LNCaP clone FGC (cell line): ENCODE measurements around the gene COLEC12.

Source experiments
- DNase-seq: peaks from one replicate; pipeline ENCODE4 v3.0.0-alpha.2; 2011; ENCODE audit warnings: low read depth
- H3K4me3 ChIP-seq: 2 replicates; pipeline ENCODE4 v1.5.1; 2011; ENCODE audit warnings: mild to moderate bottlenecking, low read depth, low read length, control low read depth
- TF ChIP-seq, protein P1 (sequence below): IDR thresholded peaks from 2 replicates; pipeline ENCODE4 v1.5.1; 2012; ENCODE audit warnings: mild to moderate bottlenecking; ENCODE audit not compliant: control insufficient read depth, insufficient read depth; ENCODE audit errors: extremely low read depth

Gene COLEC12

DNA sequence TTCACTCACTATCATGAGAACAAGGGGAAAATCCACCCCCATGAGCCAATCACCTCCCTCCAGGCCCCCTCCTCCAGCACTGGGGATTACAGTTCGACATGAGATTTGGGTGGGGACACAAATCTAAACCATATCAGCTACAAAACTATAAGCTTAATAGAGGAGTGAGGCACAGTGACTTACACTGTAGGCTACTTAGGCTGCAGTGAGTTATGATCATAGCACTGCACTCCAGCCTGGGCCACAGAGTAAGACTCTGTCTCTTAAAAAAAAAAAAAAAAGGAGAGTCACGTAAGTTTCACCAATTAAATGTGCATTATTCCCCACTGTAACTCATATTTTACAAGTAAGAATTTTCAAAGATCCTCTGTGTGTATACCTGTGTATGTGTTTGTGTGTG lies 26.2 kb upstream of the COLEC12 start:
- H3K4me3 ChIP-seq = no peak overlapping the region
- TF ChIP-seq, protein P1, sequence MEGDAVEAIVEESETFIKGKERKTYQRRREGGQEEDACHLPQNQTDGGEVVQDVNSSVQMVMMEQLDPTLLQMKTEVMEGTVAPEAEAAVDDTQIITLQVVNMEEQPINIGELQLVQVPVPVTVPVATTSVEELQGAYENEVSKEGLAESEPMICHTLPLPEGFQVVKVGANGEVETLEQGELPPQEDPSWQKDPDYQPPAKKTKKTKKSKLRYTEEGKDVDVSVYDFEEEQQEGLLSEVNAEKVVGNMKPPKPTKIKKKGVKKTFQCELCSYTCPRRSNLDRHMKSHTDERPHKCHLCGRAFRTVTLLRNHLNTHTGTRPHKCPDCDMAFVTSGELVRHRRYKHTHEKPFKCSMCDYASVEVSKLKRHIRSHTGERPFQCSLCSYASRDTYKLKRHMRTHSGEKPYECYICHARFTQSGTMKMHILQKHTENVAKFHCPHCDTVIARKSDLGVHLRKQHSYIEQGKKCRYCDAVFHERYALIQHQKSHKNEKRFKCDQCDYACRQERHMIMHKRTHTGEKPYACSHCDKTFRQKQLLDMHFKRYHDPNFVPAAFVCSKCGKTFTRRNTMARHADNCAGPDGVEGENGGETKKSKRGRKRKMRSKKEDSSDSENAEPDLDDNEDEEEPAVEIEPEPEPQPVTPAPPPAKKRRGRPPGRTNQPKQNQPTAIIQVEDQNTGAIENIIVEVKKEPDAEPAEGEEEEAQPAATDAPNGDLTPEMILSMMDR = no peak
- no peak for DNase-seq

DNA sequence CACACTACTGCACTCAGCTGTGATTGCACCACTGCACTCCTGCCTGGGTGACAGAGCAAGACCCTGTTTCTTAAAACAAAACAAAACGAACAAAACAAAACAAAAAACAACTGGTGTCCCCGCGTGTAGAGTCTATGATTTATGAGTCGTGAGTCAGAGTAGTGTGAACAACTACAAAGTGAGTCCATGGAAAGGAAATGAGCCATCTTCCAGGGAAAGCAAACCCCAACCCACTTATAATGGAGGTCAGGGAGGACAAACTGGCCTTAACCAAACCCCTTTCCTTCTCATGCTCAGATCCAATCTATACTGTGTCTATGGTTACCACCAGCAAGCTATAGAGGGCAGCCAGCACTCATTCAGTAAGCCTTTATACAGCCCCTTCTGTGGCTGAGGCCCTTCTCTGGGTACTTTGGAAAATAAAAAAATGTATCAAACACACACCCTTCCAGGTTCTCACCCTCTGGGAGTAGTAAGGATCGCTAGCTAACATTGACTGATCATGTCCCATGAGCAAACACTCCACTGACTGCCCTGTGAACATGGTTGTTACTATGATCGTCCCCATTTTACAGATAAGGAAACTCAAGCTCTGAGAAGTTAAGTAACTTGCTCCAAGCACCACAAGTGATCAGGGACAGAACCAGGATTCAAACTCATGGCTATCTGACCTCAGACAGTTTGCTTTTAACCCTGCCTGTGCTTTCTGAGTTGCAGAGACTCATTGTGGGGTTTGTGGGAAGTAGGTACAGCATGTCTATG lies 24.7 kb upstream of the COLEC12 start:
- TF ChIP-seq, protein P1 = no peak
- H3K4me3 ChIP-seq = no peak overlapping the region
- no peak for DNase-seq

DNA sequence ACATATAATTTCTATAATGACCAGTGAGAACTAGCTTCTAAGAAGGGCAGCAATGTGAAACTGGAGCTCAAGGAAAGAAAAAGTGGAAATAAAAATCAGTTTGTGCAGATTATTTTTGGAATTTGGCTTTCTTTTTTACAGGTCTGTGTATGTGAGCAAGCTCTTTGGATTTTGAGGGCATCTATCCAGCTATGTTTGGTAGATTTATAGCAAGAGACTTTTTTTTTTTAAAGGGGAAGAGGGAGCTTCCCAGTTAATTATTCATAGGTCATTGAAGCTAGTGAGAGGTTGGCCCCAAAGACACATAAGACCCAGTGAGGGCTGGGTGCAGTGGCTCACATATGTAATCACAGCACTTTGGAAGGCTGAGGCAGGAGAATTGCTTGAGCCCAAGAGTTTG lies 24.0 kb upstream of the COLEC12 start:
- TF ChIP-seq, protein P1 = no peak
- H3K4me3 ChIP-seq = no peak overlapping the region
- no peak for DNase-seq

DNA sequence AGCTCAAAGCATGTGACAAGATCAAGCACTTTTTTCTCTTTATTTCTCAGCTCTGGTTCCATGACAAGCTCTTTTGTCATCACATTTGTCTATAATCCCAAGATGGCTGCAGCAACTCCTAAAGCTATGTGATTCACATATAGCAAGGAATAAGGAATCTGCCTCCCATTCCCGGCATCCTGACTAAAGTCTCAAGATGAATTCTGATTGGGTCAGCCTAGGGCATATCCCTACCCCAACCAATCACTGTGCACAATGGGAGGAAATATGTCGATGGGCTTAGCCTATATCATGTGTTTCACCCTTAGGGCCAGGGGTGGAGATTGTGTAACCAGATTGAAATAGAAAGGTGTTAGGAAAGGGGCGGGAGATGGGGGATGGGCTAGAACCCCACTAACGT lies 23.1 kb upstream of the COLEC12 start:
- DNase-seq = no peak
- TF ChIP-seq, protein P1 = no peak
- H3K4me3 ChIP-seq = no peak overlapping the region

DNA sequence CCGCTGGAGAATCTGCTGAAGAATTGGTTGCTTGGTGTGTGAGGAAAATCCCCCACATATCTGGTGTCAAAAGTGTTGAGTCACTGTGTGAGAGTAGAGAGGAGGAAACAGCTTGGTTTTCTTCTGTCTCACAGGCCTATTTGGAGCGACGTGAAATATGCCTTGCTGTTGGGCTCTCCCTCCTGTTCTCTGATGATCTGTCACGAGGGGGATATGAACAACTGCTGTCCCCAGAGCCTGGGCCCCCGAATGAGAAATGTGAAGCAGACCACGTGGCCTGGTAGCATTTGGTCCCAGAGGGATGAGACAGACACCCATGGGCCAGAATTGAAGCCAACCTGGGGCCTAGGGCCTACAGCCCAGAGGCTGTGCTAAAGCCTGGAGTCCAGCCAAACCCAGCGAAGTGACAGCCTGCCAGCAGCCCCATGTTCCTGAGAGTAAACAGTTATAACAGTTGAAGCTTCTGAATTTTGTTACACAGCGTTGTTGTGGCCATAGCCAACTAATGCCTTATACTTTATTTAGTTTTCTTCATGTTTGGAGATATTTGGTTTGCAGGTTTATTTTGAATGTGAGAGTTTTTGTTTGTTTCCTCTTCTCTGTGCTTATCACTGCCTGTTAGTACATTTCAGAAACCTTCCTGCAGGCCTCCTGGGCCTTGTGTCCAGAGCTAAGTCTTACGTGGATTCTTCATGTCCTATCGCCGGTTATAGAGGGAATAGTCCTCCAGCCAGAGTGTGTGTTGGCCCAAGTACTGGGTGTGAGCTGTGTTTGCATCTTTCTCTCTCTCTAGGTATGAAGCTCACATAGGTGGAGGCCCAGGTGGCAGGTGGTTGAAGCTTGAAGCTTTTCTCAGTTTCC lies 18.7 kb upstream of the COLEC12 start:
- no peak for DNase-seq
- no peak overlapping the region for H3K4me3 ChIP-seq
- TF ChIP-seq, protein P1 = no peak

DNA sequence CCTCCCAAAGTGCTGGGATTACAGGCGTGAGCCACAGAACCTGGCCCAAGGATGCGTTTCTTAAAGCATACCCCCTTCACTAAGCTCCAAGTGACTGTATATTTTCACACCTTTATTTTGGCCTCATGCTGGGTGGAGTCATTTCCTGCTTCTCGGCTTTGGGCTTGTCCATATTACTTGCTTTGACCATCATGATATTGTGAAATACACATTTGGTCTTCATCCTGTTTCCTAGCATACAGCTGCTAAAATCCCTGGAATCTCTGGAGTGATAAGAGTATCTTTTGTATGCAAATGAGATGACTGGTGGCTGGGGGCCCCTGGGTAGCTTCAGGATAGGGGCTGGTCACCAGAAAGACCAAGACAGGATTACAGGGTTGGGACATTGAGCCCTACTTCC lies 17.6 kb upstream of the COLEC12 start:
- no peak for DNase-seq
- H3K4me3 ChIP-seq = no peak overlapping the region
- TF ChIP-seq, protein P1 = no peak
